NCI-H146 (cell line): ENCODE results near the gene LAMTOR3.
"Not testable (repeated sequence)": the region's sequence is repeated elsewhere in the genome, so short reads cannot be mapped to it uniquely, and the experiment has no call there.

Source experiments
- DNase-seq: peaks from one replicate; lab custom pipeline; 2025; lab: John Stamatoyannopoulos, UW

Gene LAMTOR3

DNA sequence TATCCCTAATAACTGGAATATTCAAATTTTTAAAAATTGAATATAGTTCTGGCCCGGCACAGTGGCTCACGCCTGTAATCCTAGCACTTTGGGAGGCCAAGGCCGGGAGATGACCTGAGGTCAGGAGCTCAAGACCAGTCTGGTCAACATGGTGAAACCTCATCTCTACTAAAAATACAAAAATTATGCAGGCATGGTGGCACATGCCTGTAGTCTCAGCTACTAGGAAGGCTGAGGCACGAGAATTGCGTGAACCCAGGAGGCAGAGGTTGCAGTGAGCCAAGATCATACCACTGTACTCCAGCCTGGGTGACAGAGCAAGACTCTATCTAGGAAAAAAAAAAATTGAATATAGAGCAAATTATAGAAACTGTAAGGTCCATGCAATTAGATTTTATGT, 64.2 kb downstream of the LAMTOR3 start:
- not testable (repeated sequence) for DNase-seq

DNA sequence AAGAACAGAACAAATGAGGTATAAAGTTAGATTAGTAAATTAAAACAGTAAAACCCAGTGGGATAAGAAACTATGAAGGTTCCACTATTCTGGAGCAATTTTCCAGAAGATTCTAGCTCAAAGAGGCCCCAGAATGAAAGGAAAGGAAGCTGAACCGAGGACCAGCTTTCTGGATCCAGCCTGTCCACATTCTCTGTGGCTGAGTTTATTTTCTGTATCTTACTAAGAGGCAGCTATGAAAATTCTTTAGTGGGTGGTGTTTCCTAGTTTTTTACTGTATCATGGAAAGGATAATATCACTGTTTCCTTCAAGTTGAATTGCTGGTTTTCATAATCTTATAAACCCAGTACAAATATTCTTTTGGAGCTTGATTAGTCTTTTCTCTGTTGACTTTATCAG, 65.8 kb downstream of the LAMTOR3 start:
- no peak for DNase-seq
